HTR-8/SVneo (cell line): Measurements from ENCODE around the gene SMIM12.
"Not testable (repeated sequence)": the region's sequence is repeated elsewhere in the genome, so short reads cannot be mapped to it uniquely, and the experiment has no call there.

Experiments used
- DNase-seq: peaks from one replicate; pipeline ENCODE4 v3.0.0; 2011; ENCODE audit warnings: low spot score, mixed read lengths; ENCODE audit not compliant: insufficient read length
- FAIRE-seq: peaks from 2 replicates; lab custom pipeline; 2011; peaks lifted over from hg19 to GRCh38; lab: Jason Lieb, UNC

Gene SMIM12

GRCh38 chr1:34845131-34845901, 14.2 kb downstream of the SMIM12 start:
- FAIRE-seq (no peak), DNase-seq (no peak)

- DNase-seq (no peak), FAIRE-seq (no peak)
Observed at GRCh38 chr1:34844252-34844634, 15.3 kb downstream of the SMIM12 start.

GRCh38 chr1:34843392-34844251, 15.9 kb downstream of the SMIM12 start:
- FAIRE-seq, result no peak
- no peak for DNase-seq

GRCh38 chr1:34842952-34843371, 16.6 kb downstream of the SMIM12 start:
- FAIRE-seq, result no peak
- DNase-seq, result no peak

- no peak for FAIRE-seq
- DNase-seq, result no peak
Observed at GRCh38 chr1:34842073-34842472, 17.5 kb downstream of the SMIM12 start.

GRCh38 chr1:34840426-34840825, 19.1 kb downstream of the SMIM12 start:
- FAIRE-seq (no peak), DNase-seq (no peak)

GRCh38 chr1:34839526-34840305, 19.8 kb downstream of the SMIM12 start:
- FAIRE-seq, result no peak

GRCh38 chr1:34833711-34834110, 25.8 kb downstream of the SMIM12 start:
- DNase-seq (no peak), FAIRE-seq (no peak)

More at GRCh38 chr1:34839526-34840305, 19.8 kb downstream of the SMIM12 start:
- no peak for DNase-seq

- DNase-seq, result no peak
- no peak for FAIRE-seq
Observed at GRCh38 chr1:34831721-34832246, 27.8 kb downstream of the SMIM12 start.

GRCh38 chr1:34829250-34829649, 30.3 kb downstream of the SMIM12 start:
- DNase-seq, result no peak
- FAIRE-seq, result no peak

- DNase-seq (no peak), FAIRE-seq (no peak)
Observed at GRCh38 chr1:34828611-34829010, 30.9 kb downstream of the SMIM12 start.

- no peak for FAIRE-seq
- DNase-seq, result no peak
Observed at GRCh38 chr1:34827341-34827941, 32.1 kb downstream of the SMIM12 start.

GRCh38 chr1:34825455-34826091, 34.0 kb downstream of the SMIM12 start:
- DNase-seq, result no peak
- no peak for FAIRE-seq

GRCh38 chr1:34824817-34825454, 34.6 kb downstream of the SMIM12 start:
- DNase-seq (no peak), FAIRE-seq (no peak)

- DNase-seq (no peak), FAIRE-seq (no peak)
Observed at GRCh38 chr1:34822202-34822601, 37.3 kb downstream of the SMIM12 start.

GRCh38 chr1:34818862-34819261, 40.7 kb downstream of the SMIM12 start:
- not testable (repeated sequence) for FAIRE-seq, DNase-seq

GRCh38 chr1:34816778-34817177, 42.8 kb downstream of the SMIM12 start:
- DNase-seq, result no peak
- no peak for FAIRE-seq

GRCh38 chr1:34816332-34816731, 43.2 kb downstream of the SMIM12 start:
- FAIRE-seq, result no peak
- no peak for DNase-seq

- FAIRE-seq, DNase-seq: not testable (repeated sequence)
Observed at GRCh38 chr1:34810781-34811180, 48.8 kb downstream of the SMIM12 start.
